Measurements from ENCODE around the gene SH3TC2.

DNA sequence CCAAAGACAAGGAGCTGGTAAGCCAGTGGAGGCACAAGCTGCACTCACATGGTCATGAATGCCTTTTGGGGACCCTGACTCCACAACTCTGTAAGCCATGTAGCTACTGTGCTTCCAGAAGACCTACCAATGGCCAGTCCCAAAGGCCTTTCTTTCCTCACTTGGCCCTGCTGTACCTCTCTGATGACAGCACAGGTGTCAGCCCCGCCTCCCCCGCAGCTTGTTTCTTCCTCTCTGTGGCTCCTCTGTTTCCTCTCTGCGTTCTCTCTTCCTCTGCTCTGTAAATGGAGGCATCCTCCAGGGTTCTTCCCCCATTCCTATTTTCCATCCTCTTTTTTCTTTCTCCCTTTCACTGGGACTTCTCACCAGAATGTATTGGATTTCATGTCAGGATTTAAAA, 26.7 kb downstream of the SH3TC2 start:
- TF ChIP-seq, protein P1, sequence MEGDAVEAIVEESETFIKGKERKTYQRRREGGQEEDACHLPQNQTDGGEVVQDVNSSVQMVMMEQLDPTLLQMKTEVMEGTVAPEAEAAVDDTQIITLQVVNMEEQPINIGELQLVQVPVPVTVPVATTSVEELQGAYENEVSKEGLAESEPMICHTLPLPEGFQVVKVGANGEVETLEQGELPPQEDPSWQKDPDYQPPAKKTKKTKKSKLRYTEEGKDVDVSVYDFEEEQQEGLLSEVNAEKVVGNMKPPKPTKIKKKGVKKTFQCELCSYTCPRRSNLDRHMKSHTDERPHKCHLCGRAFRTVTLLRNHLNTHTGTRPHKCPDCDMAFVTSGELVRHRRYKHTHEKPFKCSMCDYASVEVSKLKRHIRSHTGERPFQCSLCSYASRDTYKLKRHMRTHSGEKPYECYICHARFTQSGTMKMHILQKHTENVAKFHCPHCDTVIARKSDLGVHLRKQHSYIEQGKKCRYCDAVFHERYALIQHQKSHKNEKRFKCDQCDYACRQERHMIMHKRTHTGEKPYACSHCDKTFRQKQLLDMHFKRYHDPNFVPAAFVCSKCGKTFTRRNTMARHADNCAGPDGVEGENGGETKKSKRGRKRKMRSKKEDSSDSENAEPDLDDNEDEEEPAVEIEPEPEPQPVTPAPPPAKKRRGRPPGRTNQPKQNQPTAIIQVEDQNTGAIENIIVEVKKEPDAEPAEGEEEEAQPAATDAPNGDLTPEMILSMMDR (IDR thresholded peaks at IDR 0.05 in 2 of 3, conservative IDR thresholded peaks at IDR 0.05 in 1 of 3; ENCODE audit: control insufficient read depth in 2 of 3, extremely low read depth in 1 of 3, insufficient read depth in 1 of 3, low read depth in 3 of 3, low read length in 3 of 3) = no peak
- TF ChIP-seq CEBPB (IDR thresholded peaks at IDR 0.05; ENCODE audit: borderline replicate concordance in 1 of 2, low read depth in 2 of 2, low read length in 2 of 2) (no peak), JUNB (IDR thresholded peaks at IDR 0.05) (no peak), TARDBP (IDR thresholded peaks at IDR 0.05; ENCODE audit: borderline replicate concordance) (no peak), SREBF2 (IDR thresholded peaks at IDR 0.05; ENCODE audit: low read length) (no peak), SMC3 (IDR thresholded peaks at IDR 0.05; ENCODE audit: borderline replicate concordance, low read length) (no peak), BACH1 (IDR thresholded peaks at IDR 0.05; ENCODE audit: borderline replicate concordance) (no peak), CBFB (IDR thresholded peaks at IDR 0.05; ENCODE audit: low read depth) (no peak), NFYB (IDR thresholded peaks at IDR 0.05; ENCODE audit: insufficient read depth, low read depth, low read length) (no peak), TCF7 (IDR thresholded peaks at IDR 0.05; ENCODE audit: borderline replicate concordance) (no peak)

Data from GM12878 (cell line).